HEK293 (cell line): ENCODE results near the gene ONECUT1.

Experiments used
- CTCF ChIA-PET: fragments of 350-600 bp; formaldehyde crosslinking; extraction: SDS; loops from one replicate; lab custom pipeline; 2021; ENCODE audit warnings: antibody characterized with exemption; lab: Yijun Ruan, JAX
- POLR2A ChIA-PET: fragments of 300-600 bp; formaldehyde crosslinking; extraction: SDS; loops from one replicate; lab custom pipeline; 2020; ENCODE audit warnings: antibody characterized with exemption, inconsistent platforms; lab: Yijun Ruan, JAX
- H3K27ac ChIP-seq: fragments of 200-500 bp; sonication (Bioruptor generic); 2 replicates; pipeline ENCODE4 v1.5.1; 2014; ENCODE audit warnings: low read depth, low read length, control low read depth, inconsistent platforms; ENCODE audit errors: extremely low read depth
- H3K36me3 ChIP-seq, 2 experiments: fragments of 200-500 bp in 1 of 2; sonication (Bioruptor generic) in 1 of 2; 1 replicate in 1 of 2; 2 replicates in 1 of 2; pipeline ENCODE4 v1.5.1; 2014 to 2017; ENCODE audit warnings: inconsistent platforms in 2 of 2, low read length in 2 of 2; ENCODE audit not compliant: control insufficient read depth in 2 of 2, insufficient read depth in 1 of 2
- H3K4me1 ChIP-seq: fragments of 200-500 bp; sonication (Bioruptor generic); 2 replicates; pipeline ENCODE4 v1.5.1; 2014; ENCODE audit warnings: mild to moderate bottlenecking, low read length, inconsistent platforms; ENCODE audit not compliant: control insufficient read depth, insufficient read depth
- H3K4me3 ChIP-seq: 2 replicates; pipeline ENCODE4 v1.5.1; 2011; ENCODE audit warnings: low read depth, mild to moderate bottlenecking, control low read depth, low read length, moderate library complexity
- H3K9me3 ChIP-seq: fragments of 200-500 bp; sonication (Bioruptor generic); 2 replicates; pipeline ENCODE4 v1.5.1; 2014; ENCODE audit warnings: low read depth, low read length, inconsistent platforms; ENCODE audit not compliant: control insufficient read depth, insufficient read depth
- FEZF1 ChIP-seq: fragments of 450-650 bp; formaldehyde crosslinking; IDR thresholded peaks from 2 replicates; pipeline ENCODE4 v1.5.1; 2016; ENCODE audit warnings: missing biosample characterization, missing genetic modification characterization
- HIC1 ChIP-seq: fragments of 450-650 bp; formaldehyde crosslinking; IDR thresholded peaks from 2 replicates; pipeline ENCODE4 v1.5.1; 2016; ENCODE audit warnings: missing biosample characterization, missing genetic modification characterization
- KLF17 ChIP-seq: fragments of 450-650 bp; formaldehyde crosslinking; IDR thresholded peaks from 2 replicates; pipeline ENCODE4 v1.5.1; 2016; ENCODE audit warnings: missing biosample characterization, missing genetic modification characterization
- OVOL3 ChIP-seq: fragments of 450-650 bp; formaldehyde crosslinking; IDR thresholded peaks from 2 replicates; pipeline ENCODE4 v1.5.1; 2016; ENCODE audit warnings: missing biosample characterization, missing genetic modification characterization
- SP2 ChIP-seq: fragments of 450-650 bp; formaldehyde crosslinking; IDR thresholded peaks from 2 replicates; pipeline ENCODE4 v1.5.1; 2016; ENCODE audit warnings: missing biosample characterization, missing genetic modification characterization
- SP7 ChIP-seq: fragments of 450-650 bp; formaldehyde crosslinking; IDR thresholded peaks from 2 replicates; pipeline ENCODE4 v1.5.1; 2016; ENCODE audit warnings: missing biosample characterization, missing genetic modification characterization
- TSHZ1 ChIP-seq: fragments of 450-650 bp; formaldehyde crosslinking; IDR thresholded peaks from 2 replicates; pipeline ENCODE4 v1.5.1; 2016; ENCODE audit warnings: missing biosample characterization, missing genetic modification characterization, borderline replicate concordance
- ZNF114 ChIP-seq: fragments of 450-650 bp; formaldehyde crosslinking; IDR thresholded peaks from 2 replicates; pipeline ENCODE4 v1.5.0; 2017; ENCODE audit warnings: missing biosample characterization, missing genetic modification characterization
- ZNF280C ChIP-seq: fragments of 450-650 bp; formaldehyde crosslinking; IDR thresholded peaks from 2 replicates; pipeline ENCODE4 v1.5.1; 2016; ENCODE audit warnings: missing biosample characterization, missing genetic modification characterization
- ZNF362 ChIP-seq: fragments of 450-650 bp; formaldehyde crosslinking; IDR thresholded peaks from 2 replicates; pipeline ENCODE4 v1.5.1; 2016; ENCODE audit warnings: missing biosample characterization, missing genetic modification characterization
- ZNF426 ChIP-seq: fragments of 450-650 bp; formaldehyde crosslinking; IDR thresholded peaks from 2 replicates; pipeline ENCODE4 v1.5.1; 2017; ENCODE audit warnings: missing biosample characterization, missing genetic modification characterization, mild to moderate bottlenecking, inconsistent platforms, moderate library complexity
- ZNF561 ChIP-seq: fragments of 450-650 bp; IDR thresholded peaks from 2 replicates; pipeline ENCODE4 v1.5.1; 2018; ENCODE audit warnings: missing biosample characterization, missing genetic modification characterization, borderline replicate concordance
- ZNF623 ChIP-seq: fragments of 450-650 bp; formaldehyde crosslinking; IDR thresholded peaks from 2 replicates; pipeline ENCODE4 v1.5.1; 2016; ENCODE audit warnings: missing biosample characterization, missing genetic modification characterization
- ZNF747 ChIP-seq: fragments of 450-650 bp; formaldehyde crosslinking; IDR thresholded peaks from 2 replicates; pipeline ENCODE4 v1.5.1; 2016; ENCODE audit warnings: missing biosample characterization, missing genetic modification characterization
- ZNF76 ChIP-seq: fragments of 450-650 bp; formaldehyde crosslinking; IDR thresholded peaks from 2 replicates; pipeline ENCODE4; 2016; ENCODE audit warnings: low read depth, missing biosample characterization, missing genetic modification characterization, borderline replicate concordance
- ZNF843 ChIP-seq: fragments of 450-650 bp; formaldehyde crosslinking; IDR thresholded peaks from 2 replicates; pipeline ENCODE4 v1.5.1; 2016; ENCODE audit warnings: missing biosample characterization, missing genetic modification characterization
- ZSCAN16 ChIP-seq: fragments of 450-650 bp; formaldehyde crosslinking; IDR thresholded peaks from 2 replicates; pipeline ENCODE4 v1.5.1; 2016; ENCODE audit warnings: missing biosample characterization, missing genetic modification characterization

The ONECUT1 gene

GRCh38 chr15:52731732-52732470 is 58.2 kb downstream of the ONECUT1 start:
- H3K36me3 ChIP-seq, result no peaks in the 10 kb centered on the region
- H3K9me3 ChIP-seq, result no peaks in the 10 kb centered on the region
- H3K4me1 ChIP-seq, result 0 out of 2 replicates have a peak, but pooled peaks cover 2% of the 10 kb centered on the region
- H3K27ac ChIP-seq, result no peak overlapping the region
- CTCF ChIA-PET, result interaction anchor here (0.6 to 0.7 kb wide), 2 partner anchors 398 to 952 kb away, joined by 3 read pairs; no protein-coding TSS in a partner anchor
- POLR2A ChIA-PET, result no interaction called here
- H3K4me3 ChIP-seq, result no peak overlapping the region
- TF ChIP-seq SP2 (tag by site-specific recombination) (no peak), ZNF114 (tag by site-specific recombination) (no peak), ZSCAN16 (tag by site-specific recombination) (no peak), ZNF280C (tag by site-specific recombination) (no peak), ZNF76 (tag by site-specific recombination) (no peak), FEZF1 (tag by site-specific recombination) (no peak), TSHZ1 (tag by site-specific recombination) (no peak), KLF17 (tag by site-specific recombination) (no peak), ZNF843 (tag by site-specific recombination) (no peak), ZNF747 (tag by site-specific recombination) (no peak)

- Histone ChIP-seq H3K36me3 (no peaks in the 10 kb centered on the region), H3K27ac (no peak overlapping the region), H3K9me3 (no peaks in the 10 kb centered on the region), H3K4me3 (no peak overlapping the region), H3K4me1 (0 out of 2 replicates have a peak, but pooled peaks cover 2% of the 10 kb centered on the region)
- no peak for TF ChIP-seq ZNF623 (tag by site-specific recombination)
- TF ChIP-seq HIC1 (tag by site-specific recombination), result no peak
- TF ChIP-seq ZNF362 (tag by site-specific recombination), result no peak
- TF ChIP-seq ZNF426 (tag by site-specific recombination), result no peak
- TF ChIP-seq ZNF561, result no peak
- TF ChIP-seq SP2 (tag by site-specific recombination), result no peak
- TF ChIP-seq SP7 (tag by site-specific recombination), result no peak
- TF ChIP-seq OVOL3, result no peak
- CTCF ChIA-PET, result interaction anchor here (0.6 to 0.7 kb wide), 3 partner anchors 45 to 951 kb away, joined by 3 read pairs; no protein-coding TSS in a partner anchor
- POLR2A ChIA-PET, result no interaction called here
Measured at GRCh38 chr15:52731004-52731403, 59.1 kb downstream of the ONECUT1 start.
